PC-9 (cell line): ENCODE results near the gene SMARCD1. TPM values are rescaled to one million over a fixed set of nuclear protein-coding genes. Genes with fewer than 3 reads are reported as not detected.

ENCODE experiments used
- BruUV-seq: library from RNA; stranded (reverse); fragments of 400-500 nt; replicated peaks from 2 replicates; lab custom pipeline; 2021; lab: Mats Ljungman, UMichigan
- CTCF ChIA-PET: fragments of 300-600 bp; sonication (Branson Sonifier 250); formaldehyde crosslinking; loops from one replicate; lab custom pipeline; 2022; ENCODE audit warnings: antibody characterized with exemption; lab: Charles Lee
- POLR2A ChIA-PET: fragments of 300-600 bp; sonication (Branson Sonifier 250); formaldehyde crosslinking; loops from one replicate; lab custom pipeline; 2022; ENCODE audit warnings: antibody characterized with exemption; ENCODE audit not compliant: unreplicated experiment; lab: Charles Lee
- DNase-seq, 2 experiments: peaks; one replicate each; pipeline versions ENCODE4 v3.0.0 to v3.0.0-alpha.2; 2015 to 2022; ENCODE audit warnings: mixed read lengths in 1 of 2
- H2AFZ ChIP-seq: fragments of 200-600 bp; sonication (generic); 2 replicates; pipeline ENCODE4 v1.8.1; 2017; ENCODE audit warnings: antibody characterized with exemption
- H3F3A ChIP-seq: fragments of 200-600 bp; sonication (generic); 2 replicates; pipeline ENCODE4 v1.8.1; 2017; ENCODE audit warnings: antibody characterized with exemption, mild to moderate bottlenecking, low read depth; ENCODE audit not compliant: insufficient read depth
- H3K27ac ChIP-seq: fragments of 200-600 bp; sonication (generic); 2 replicates; pipeline ENCODE4 v1.6.1; 2016; ENCODE audit warnings: mixed run types
- H3K27me3 ChIP-seq: fragments of 200-600 bp; sonication (generic); 2 replicates; pipeline ENCODE4 v1.6.1; 2016; ENCODE audit warnings: low read depth, mixed run types; ENCODE audit not compliant: insufficient read depth
- H3K36me3 ChIP-seq: fragments of 200-600 bp; sonication (generic); 2 replicates; pipeline ENCODE4 v1.6.1; 2016; ENCODE audit warnings: low read depth, mixed run types
- H3K4me1 ChIP-seq: fragments of 200-600 bp; sonication (generic); replicated peaks from 2 replicates; pipeline ENCODE4 v1.6.1; 2016; ENCODE audit warnings: mixed run types; ENCODE audit not compliant: insufficient read depth
- H3K4me2 ChIP-seq: fragments of 200-600 bp; sonication (generic); 2 replicates; pipeline ENCODE4 v1.6.1; 2017; ENCODE audit warnings: mixed run types
- H3K4me3 ChIP-seq: fragments of 200-600 bp; sonication (generic); 2 replicates; pipeline ENCODE4 v1.6.1; 2016; ENCODE audit warnings: mixed run types
- H3K79me2 ChIP-seq: fragments of 200-600 bp; sonication (generic); 2 replicates; pipeline ENCODE4 v1.6.1; 2017; ENCODE audit warnings: low read depth, mixed run types
- H3K9me2 ChIP-seq: fragments of 200-600 bp; sonication (generic); 2 replicates; pipeline ENCODE4 v1.8.1; 2017; ENCODE audit warnings: mild to moderate bottlenecking; ENCODE audit not compliant: insufficient read depth
- H3K9me3 ChIP-seq: fragments of 200-600 bp; sonication (generic); 2 replicates; pipeline ENCODE4 v1.8.1; 2016; ENCODE audit warnings: low read depth; ENCODE audit not compliant: insufficient read depth
- H4K20me1 ChIP-seq: fragments of 200-600 bp; sonication (generic); 2 replicates; pipeline ENCODE4 v1.8.1; 2017; ENCODE audit not compliant: insufficient read depth
- EZH2 ChIP-seq: fragments of 200-600 bp; sonication (generic); IDR thresholded peaks from 2 replicates; pipeline ENCODE4 v1.8.0; 2017; ENCODE audit warnings: antibody characterized with exemption, low read depth
- intact Hi-C: fragments of 100-400 bp; cut with micrococcal nuclease; formaldehyde crosslinking; loops from one replicate; pipeline ENCODE4 v1.10.0; 2022; ENCODE audit not compliant: unreplicated experiment
- total RNA-seq: library from RNA; stranded (reverse); gene quantifications from 2 replicates; pipeline ENCODE4 v1.2.3, GENCODE V29; 2021
- TF ChIP-seq, protein P1 (sequence below): fragments of 200-600 bp; sonication (generic); conservative IDR thresholded peaks from 2 replicates; pipeline ENCODE4 v1.6.1; 2017; ENCODE audit warnings: mixed run types, antibody characterized with exemption, mild to moderate bottlenecking, moderate library complexity

The SMARCD1 gene
- total RNA-seq, 1 experiment from 2014 or later: 48.8 TPM

DNA sequence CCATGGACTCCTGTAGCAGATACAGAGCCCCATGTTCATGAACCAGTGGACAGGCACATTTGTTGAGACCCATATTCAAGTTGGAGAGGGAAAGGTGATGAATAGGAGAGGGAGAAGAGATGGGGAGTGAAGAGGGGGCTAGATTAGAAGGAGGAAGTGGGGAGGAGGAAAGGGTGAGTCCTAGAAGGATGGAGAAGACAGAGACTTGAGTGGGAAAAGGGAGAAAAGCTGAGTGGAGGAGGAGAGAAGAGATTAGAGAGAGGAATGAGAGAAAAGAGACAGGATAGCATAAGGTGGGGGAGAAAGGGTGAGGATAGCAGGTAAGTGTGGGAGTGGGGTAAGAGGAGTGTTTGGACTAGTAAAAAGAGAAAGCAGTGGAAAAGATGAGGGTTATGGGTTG lies 32.6 kb upstream of the SMARCD1 start:
- ChIA-PET CTCF (no interaction called here), POLR2A (no interaction called here)
- no peak for TF ChIP-seq EZH2
- TF ChIP-seq, protein P1, sequence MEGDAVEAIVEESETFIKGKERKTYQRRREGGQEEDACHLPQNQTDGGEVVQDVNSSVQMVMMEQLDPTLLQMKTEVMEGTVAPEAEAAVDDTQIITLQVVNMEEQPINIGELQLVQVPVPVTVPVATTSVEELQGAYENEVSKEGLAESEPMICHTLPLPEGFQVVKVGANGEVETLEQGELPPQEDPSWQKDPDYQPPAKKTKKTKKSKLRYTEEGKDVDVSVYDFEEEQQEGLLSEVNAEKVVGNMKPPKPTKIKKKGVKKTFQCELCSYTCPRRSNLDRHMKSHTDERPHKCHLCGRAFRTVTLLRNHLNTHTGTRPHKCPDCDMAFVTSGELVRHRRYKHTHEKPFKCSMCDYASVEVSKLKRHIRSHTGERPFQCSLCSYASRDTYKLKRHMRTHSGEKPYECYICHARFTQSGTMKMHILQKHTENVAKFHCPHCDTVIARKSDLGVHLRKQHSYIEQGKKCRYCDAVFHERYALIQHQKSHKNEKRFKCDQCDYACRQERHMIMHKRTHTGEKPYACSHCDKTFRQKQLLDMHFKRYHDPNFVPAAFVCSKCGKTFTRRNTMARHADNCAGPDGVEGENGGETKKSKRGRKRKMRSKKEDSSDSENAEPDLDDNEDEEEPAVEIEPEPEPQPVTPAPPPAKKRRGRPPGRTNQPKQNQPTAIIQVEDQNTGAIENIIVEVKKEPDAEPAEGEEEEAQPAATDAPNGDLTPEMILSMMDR: no peak
- no TSS peak for BruUV-seq
- H4K20me1 ChIP-seq: no peaks in the 10 kb centered on the region
- H3K27me3 ChIP-seq: peaks cover 23% of the 10 kb centered on the region
- no peak overlapping the region for H3K4me2 ChIP-seq
- no peak overlapping the region for H3K4me3 ChIP-seq
- H3K36me3 ChIP-seq: no peaks in the 10 kb centered on the region
- H3K27ac ChIP-seq: no peak overlapping the region
- no peak overlapping the region for H2AFZ ChIP-seq
- peaks cover 5% of the 10 kb centered on the region for H3K4me1 ChIP-seq
- intact Hi-C loops: loop anchor here (10.0 kb wide), 1 partner anchor 408 kb away; no protein-coding TSS in a partner anchor
- H3F3A ChIP-seq: no peaks in the 10 kb centered on the region
- no peak for DNase-seq
- no peaks in the 10 kb centered on the region for H3K79me2 ChIP-seq
- H3K9me3 ChIP-seq: no peaks in the 10 kb centered on the region
- H3K9me2 ChIP-seq: no peaks in the 10 kb centered on the region

DNA sequence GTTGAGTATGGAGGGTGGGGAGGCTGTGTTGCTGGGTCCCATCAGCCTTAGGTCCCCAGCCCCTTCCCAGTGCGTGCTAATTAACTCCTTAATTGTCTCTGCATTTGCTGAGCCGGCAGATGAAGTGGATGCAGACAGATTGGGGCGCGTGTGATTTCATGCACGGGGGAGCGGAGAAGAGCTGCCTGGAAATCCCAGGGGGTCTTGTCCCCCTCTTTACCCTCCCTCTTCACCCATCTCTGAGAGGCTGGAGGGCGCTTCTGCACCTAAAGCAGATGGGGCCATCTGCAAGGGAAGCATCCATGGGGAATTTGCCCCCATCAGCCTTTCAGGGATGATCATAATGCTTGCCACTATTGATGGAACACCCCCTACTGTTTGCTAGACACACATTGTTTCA lies 32.2 kb upstream of the SMARCD1 start:
- POLR2A ChIA-PET: no interaction called here
- BruUV-seq: no TSS peak

DNA sequence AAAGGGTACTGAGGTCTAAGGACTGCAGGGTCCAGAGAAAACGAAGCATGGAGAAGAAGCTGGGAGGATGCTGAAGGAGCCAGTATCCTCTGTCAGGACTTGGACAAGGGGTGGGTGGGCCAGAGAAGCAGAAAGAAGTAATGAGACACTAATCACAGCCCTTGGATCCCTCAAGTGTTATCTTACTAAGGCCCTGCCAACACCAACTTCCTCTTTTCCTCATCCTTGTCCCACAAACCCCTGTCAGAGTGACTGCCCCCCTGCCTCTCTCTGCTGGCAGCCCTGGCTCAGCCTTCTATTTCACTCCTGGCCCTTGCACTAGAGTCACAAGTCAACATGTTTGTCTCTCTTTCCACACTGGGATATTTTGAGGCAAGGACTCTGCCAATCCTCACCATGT lies 31.6 kb upstream of the SMARCD1 start:
- TF ChIP-seq EZH2: no peak
- TF ChIP-seq, protein P1: no peak
- Histone ChIP-seq H3F3A (no peaks in the 10 kb centered on the region), H3K27me3 (peaks cover 23% of the 10 kb centered on the region), H3K27ac (no peak overlapping the region), H3K9me2 (no peaks in the 10 kb centered on the region), H3K79me2 (no peaks in the 10 kb centered on the region), H3K36me3 (no peaks in the 10 kb centered on the region), H3K4me1 (peaks cover 5% of the 10 kb centered on the region), H2AFZ (no peak overlapping the region), H3K4me3 (no peak overlapping the region), H3K4me2 (no peak overlapping the region), H4K20me1 (no peaks in the 10 kb centered on the region), H3K9me3 (no peaks in the 10 kb centered on the region)
- ChIA-PET CTCF (no interaction called here), POLR2A (interaction anchor here (0.6 kb wide), 1 partner anchor 29 kb away, joined by 3 read pairs; the partner anchor contains the start of gene RACGAP1)
- intact Hi-C loops: loop anchor here (10.0 kb wide), 1 partner anchor 409 kb away; no protein-coding TSS in a partner anchor
- BruUV-seq: no TSS peak
- no peak for DNase-seq

More for the DNA sequence above, 32.2 kb upstream of the SMARCD1 start:
- TF ChIP-seq, protein P1: no peak
- no peak for TF ChIP-seq EZH2
- intact Hi-C loops: loop anchor here (10.0 kb wide), 1 partner anchor 408 kb away; no protein-coding TSS in a partner anchor
- no peak overlapping the region for H3K4me2 ChIP-seq
- no peaks in the 10 kb centered on the region for H4K20me1 ChIP-seq
- no peak overlapping the region for H2AFZ ChIP-seq
- peaks cover 5% of the 10 kb centered on the region for H3K4me1 ChIP-seq
- no peaks in the 10 kb centered on the region for H3K9me3 ChIP-seq
- CTCF ChIA-PET: no interaction called here
- H3F3A ChIP-seq: no peaks in the 10 kb centered on the region
- H3K9me2 ChIP-seq: no peaks in the 10 kb centered on the region
- H3K79me2 ChIP-seq: no peaks in the 10 kb centered on the region
- H3K27me3 ChIP-seq: peaks cover 23% of the 10 kb centered on the region
- H3K4me3 ChIP-seq: no peak overlapping the region
- no peaks in the 10 kb centered on the region for H3K36me3 ChIP-seq
- no peak overlapping the region for H3K27ac ChIP-seq
- no peak for DNase-seq
